ENCODE data around the gene GIT2.

GIT2 gene

DNA sequence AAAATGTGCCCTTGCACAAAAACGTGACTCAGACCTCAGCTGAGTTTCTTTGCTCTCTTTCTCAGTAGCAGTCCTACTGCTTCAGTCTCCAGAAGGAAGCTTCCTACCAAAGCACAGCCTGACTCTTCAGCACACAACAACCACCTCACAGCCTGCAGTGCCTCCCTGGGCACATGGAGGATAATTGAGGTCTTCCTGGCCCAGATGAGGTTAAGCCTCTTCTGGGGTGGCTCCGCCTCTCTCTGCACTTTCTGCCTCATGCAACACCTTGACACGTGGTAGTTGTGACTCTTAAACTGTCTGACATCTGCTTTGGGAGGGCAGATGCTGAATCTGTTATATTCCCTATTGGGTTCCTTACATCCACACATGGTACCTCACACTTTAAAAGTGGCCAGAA lies 33.8 kb downstream of the GIT2 start:
- POLR2A ChIA-PET = no interaction called here
- Histone ChIP-seq H3K36me3 (ENCODE audit: control insufficient read depth in 2 of 2, insufficient read depth in 1 of 2, low read length in 2 of 2) (peaks cover 12 to 66% of the 10 kb centered on the region in 2 experiments), H3K4me1 (ENCODE audit: control insufficient read depth, insufficient read depth, low read length) (no peaks in the 10 kb centered on the region), H3K9me3 (ENCODE audit: control insufficient read depth, insufficient read depth, low read depth, low read length) (no peaks in the 10 kb centered on the region), H3K4me3 (ENCODE audit: low read depth, low read length) (no peak overlapping the region), H3K27ac (ENCODE audit: extremely low read depth, low read depth, low read length) (no peak overlapping the region)
- TF ChIP-seq, protein P1, sequence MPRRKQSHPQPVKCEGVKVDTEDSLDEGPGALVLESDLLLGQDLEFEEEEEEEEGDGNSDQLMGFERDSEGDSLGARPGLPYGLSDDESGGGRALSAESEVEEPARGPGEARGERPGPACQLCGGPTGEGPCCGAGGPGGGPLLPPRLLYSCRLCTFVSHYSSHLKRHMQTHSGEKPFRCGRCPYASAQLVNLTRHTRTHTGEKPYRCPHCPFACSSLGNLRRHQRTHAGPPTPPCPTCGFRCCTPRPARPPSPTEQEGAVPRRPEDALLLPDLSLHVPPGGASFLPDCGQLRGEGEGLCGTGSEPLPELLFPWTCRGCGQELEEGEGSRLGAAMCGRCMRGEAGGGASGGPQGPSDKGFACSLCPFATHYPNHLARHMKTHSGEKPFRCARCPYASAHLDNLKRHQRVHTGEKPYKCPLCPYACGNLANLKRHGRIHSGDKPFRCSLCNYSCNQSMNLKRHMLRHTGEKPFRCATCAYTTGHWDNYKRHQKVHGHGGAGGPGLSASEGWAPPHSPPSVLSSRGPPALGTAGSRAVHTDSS (tag by site-specific recombination; IDR thresholded peaks at IDR 0.05) = no peak
- TF ChIP-seq ZNF596 (tag by site-specific recombination; IDR thresholded peaks at IDR 0.05) (no peak), ZNF585B (tag by site-specific recombination; IDR thresholded peaks at IDR 0.05) (no peak), RBAK (tag by site-specific recombination; IDR thresholded peaks at IDR 0.05) (no peak)
- TF ChIP-seq, protein P2, sequence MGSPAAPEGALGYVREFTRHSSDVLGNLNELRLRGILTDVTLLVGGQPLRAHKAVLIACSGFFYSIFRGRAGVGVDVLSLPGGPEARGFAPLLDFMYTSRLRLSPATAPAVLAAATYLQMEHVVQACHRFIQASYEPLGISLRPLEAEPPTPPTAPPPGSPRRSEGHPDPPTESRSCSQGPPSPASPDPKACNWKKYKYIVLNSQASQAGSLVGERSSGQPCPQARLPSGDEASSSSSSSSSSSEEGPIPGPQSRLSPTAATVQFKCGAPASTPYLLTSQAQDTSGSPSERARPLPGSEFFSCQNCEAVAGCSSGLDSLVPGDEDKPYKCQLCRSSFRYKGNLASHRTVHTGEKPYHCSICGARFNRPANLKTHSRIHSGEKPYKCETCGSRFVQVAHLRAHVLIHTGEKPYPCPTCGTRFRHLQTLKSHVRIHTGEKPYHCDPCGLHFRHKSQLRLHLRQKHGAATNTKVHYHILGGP (tag by site-specific recombination; IDR thresholded peaks at IDR 0.05) = no peak
- CTCF ChIA-PET = no interaction called here

DNA sequence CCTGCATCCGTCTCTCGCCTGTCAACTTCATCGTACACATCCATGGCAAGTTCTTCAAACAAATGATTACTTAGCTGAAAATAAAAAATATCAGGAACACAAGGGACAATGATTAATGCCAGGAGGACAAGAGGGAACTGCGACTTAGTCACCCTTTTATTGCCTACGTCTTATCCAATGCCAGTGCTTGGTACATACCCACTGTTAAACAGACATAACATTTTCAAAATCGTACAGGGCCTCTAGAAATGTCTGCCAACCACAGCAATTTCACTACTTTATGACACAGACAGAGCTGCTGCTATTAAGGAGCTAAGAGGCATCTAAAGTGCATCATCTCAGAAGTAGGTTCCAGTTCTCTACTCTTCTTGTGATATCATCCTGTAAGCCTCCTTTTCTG lies 34.6 kb downstream of the GIT2 start:
- TF ChIP-seq RBAK (tag by site-specific recombination; IDR thresholded peaks at IDR 0.05) (no peak), ZNF341 (tag by site-specific recombination; IDR thresholded peaks at IDR 0.05; ENCODE audit: low read depth) (no peak), ZNF184 (tag by site-specific recombination; IDR thresholded peaks at IDR 0.05) (no peak), SP3 (tag by site-specific recombination; IDR thresholded peaks at IDR 0.05) (no peak), MYNN (tag by site-specific recombination; IDR thresholded peaks at IDR 0.05; ENCODE audit: borderline replicate concordance) (no peak), ZNF426 (tag by site-specific recombination; IDR thresholded peaks at IDR 0.05) (no peak), ZNF514 (tag by site-specific recombination; IDR thresholded peaks at IDR 0.05) (no peak), TRIM28 (IDR thresholded peaks at IDR 0.05; ENCODE audit: borderline replicate concordance, low read length) (no peak)
- TF ChIP-seq, protein P3, sequence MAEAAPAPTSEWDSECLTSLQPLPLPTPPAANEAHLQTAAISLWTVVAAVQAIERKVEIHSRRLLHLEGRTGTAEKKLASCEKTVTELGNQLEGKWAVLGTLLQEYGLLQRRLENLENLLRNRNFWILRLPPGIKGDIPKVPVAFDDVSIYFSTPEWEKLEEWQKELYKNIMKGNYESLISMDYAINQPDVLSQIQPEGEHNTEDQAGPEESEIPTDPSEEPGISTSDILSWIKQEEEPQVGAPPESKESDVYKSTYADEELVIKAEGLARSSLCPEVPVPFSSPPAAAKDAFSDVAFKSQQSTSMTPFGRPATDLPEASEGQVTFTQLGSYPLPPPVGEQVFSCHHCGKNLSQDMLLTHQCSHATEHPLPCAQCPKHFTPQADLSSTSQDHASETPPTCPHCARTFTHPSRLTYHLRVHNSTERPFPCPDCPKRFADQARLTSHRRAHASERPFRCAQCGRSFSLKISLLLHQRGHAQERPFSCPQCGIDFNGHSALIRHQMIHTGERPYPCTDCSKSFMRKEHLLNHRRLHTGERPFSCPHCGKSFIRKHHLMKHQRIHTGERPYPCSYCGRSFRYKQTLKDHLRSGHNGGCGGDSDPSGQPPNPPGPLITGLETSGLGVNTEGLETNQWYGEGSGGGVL (tag by site-specific recombination; IDR thresholded peaks at IDR 0.05) = no peak
- CTCF ChIA-PET = interaction anchor here (1.1 kb wide), 1 partner anchor 108 kb away, joined by 4 read pairs; no protein-coding TSS in a partner anchor
- POLR2A ChIA-PET = no interaction called here
- no peak overlapping the region for H3K4me3 ChIP-seq (ENCODE audit: low read depth, low read length)
- no peaks in the 10 kb centered on the region for H3K9me3 ChIP-seq (ENCODE audit: control insufficient read depth, insufficient read depth, low read depth, low read length)
- H3K36me3 ChIP-seq (ENCODE audit: control insufficient read depth in 2 of 2, insufficient read depth in 1 of 2, low read length in 2 of 2) = peaks cover 13 to 64% of the 10 kb centered on the region in 2 experiments; a peak in 2 of 3 replicates
- H3K4me1 ChIP-seq (ENCODE audit: control insufficient read depth, insufficient read depth, low read length) = no peaks in the 10 kb centered on the region
- H3K27ac ChIP-seq (ENCODE audit: extremely low read depth, low read depth, low read length) = no peak overlapping the region

DNA sequence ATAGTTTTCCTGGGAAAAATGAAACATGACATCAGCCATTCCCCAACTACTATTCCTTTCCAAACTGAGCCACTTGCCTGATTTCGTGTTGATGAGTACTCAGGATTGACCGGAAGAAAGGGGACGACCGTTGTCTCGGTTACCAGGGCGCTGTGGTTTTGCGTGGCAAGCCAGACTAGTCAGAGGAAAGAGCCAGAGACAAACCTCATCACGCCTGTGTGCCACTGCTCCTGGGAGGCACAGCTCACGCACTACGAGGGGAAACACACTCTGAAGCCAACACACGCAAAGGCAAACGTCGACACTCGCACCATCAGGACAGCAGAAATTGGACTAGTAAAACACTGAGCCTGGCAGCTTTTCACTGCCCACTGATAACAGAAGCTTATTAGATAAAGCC lies 35.0 kb downstream of the GIT2 start:
- ChIA-PET POLR2A (no interaction called here), CTCF (interaction anchor here (1.1 kb wide), 1 partner anchor 107 kb away, joined by 4 read pairs; no protein-coding TSS in a partner anchor)

More for the DNA sequence above, 35.0 kb downstream of the GIT2 start:
- TF ChIP-seq SP7 (tag by site-specific recombination; IDR thresholded peaks at IDR 0.05) (no peak), ZNF571 (tag by site-specific recombination; IDR thresholded peaks at IDR 0.05) (no peak), ZNF747 (tag by site-specific recombination; IDR thresholded peaks at IDR 0.05) (no peak), SP2 (tag by site-specific recombination; IDR thresholded peaks at IDR 0.05) (no peak), ZNF37A (tag by site-specific recombination; IDR thresholded peaks at IDR 0.05) (no peak), ZNF23 (tag by site-specific recombination; IDR thresholded peaks at IDR 0.05; ENCODE audit: borderline replicate concordance) (no peak), ZNF335 (tag by site-specific recombination; conservative IDR thresholded peaks at IDR 0.05) (no peak)
- TF ChIP-seq, protein P4, sequence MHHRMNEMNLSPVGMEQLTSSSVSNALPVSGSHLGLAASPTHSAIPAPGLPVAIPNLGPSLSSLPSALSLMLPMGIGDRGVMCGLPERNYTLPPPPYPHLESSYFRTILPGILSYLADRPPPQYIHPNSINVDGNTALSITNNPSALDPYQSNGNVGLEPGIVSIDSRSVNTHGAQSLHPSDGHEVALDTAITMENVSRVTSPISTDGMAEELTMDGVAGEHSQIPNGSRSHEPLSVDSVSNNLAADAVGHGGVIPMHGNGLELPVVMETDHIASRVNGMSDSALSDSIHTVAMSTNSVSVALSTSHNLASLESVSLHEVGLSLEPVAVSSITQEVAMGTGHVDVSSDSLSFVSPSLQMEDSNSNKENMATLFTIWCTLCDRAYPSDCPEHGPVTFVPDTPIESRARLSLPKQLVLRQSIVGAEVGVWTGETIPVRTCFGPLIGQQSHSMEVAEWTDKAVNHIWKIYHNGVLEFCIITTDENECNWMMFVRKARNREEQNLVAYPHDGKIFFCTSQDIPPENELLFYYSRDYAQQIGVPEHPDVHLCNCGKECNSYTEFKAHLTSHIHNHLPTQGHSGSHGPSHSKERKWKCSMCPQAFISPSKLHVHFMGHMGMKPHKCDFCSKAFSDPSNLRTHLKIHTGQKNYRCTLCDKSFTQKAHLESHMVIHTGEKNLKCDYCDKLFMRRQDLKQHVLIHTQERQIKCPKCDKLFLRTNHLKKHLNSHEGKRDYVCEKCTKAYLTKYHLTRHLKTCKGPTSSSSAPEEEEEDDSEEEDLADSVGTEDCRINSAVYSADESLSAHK (tag by site-specific recombination; IDR thresholded peaks at IDR 0.05) = no peak
- Histone ChIP-seq H3K4me1 (ENCODE audit: control insufficient read depth, insufficient read depth, low read length) (no peaks in the 10 kb centered on the region), H3K27ac (ENCODE audit: extremely low read depth, low read depth, low read length) (no peak overlapping the region), H3K9me3 (ENCODE audit: control insufficient read depth, insufficient read depth, low read depth, low read length) (no peaks in the 10 kb centered on the region), H3K36me3 (ENCODE audit: control insufficient read depth in 2 of 2, insufficient read depth in 1 of 2, low read length in 2 of 2) (peaks cover 16 to 65% of the 10 kb centered on the region in 2 experiments; a peak in 2 of 3 replicates), H3K4me3 (ENCODE audit: low read depth, low read length) (no peak overlapping the region)
